Smooth muscle cell (in vitro differentiated cells): Measurements from ENCODE around the gene GUCA1C. TPM values are rescaled to one million over a fixed set of nuclear protein-coding genes. Genes with fewer than 3 reads are reported as not detected.
A peak's percentile ranks its signal among the peaks of the same experiment; 100 is the strongest.

ENCODE experiments used
- DNase-seq: peaks from one replicate; lab custom pipeline; 2025; ENCODE audit not compliant: unreplicated experiment; lab: John Stamatoyannopoulos, UW
- H2AFZ ChIP-seq: fragments of 200-600 bp; sonication (generic); 2 replicates; pipeline ENCODE4 v1.6.0; 2016; ENCODE audit warnings: antibody characterized with exemption, low read depth, mild to moderate bottlenecking
- H3F3A ChIP-seq: fragments of 200-600 bp; sonication (generic); 2 replicates; pipeline ENCODE4 v1.6.0; 2017; ENCODE audit warnings: antibody characterized with exemption, low read depth
- H3K27ac ChIP-seq: fragments of 200-600 bp; sonication (generic); 2 replicates; pipeline ENCODE4 v1.5.1; 2016; ENCODE audit warnings: low read depth, mild to moderate bottlenecking
- H3K27me3 ChIP-seq: fragments of 200-600 bp; sonication (generic); 2 replicates; pipeline ENCODE4 v1.6.1; 2016; ENCODE audit warnings: low read depth, mild to moderate bottlenecking
- H3K36me3 ChIP-seq: fragments of 200-600 bp; sonication (generic); 2 replicates; pipeline ENCODE4 v1.5.1; 2016; ENCODE audit warnings: low read depth
- H3K4me1 ChIP-seq: fragments of 200-600 bp; sonication (generic); 2 replicates; pipeline ENCODE4 v1.5.1; 2016; ENCODE audit warnings: low read depth
- H3K4me2 ChIP-seq: fragments of 200-600 bp; sonication (generic); 2 replicates; pipeline ENCODE4 v1.6.0; 2016; ENCODE audit warnings: mild to moderate bottlenecking
- H3K4me3 ChIP-seq: fragments of 200-600 bp; sonication (generic); 2 replicates; pipeline ENCODE4 v1.5.1; 2016; ENCODE audit warnings: mild to moderate bottlenecking
- H3K79me2 ChIP-seq: fragments of 200-600 bp; sonication (generic); 2 replicates; pipeline ENCODE4 v1.6.0; 2016; ENCODE audit warnings: low read depth, mild to moderate bottlenecking
- H3K9ac ChIP-seq: fragments of 200-600 bp; sonication (generic); 2 replicates; pipeline ENCODE4 v1.6.0; 2016; ENCODE audit warnings: low read depth
- H3K9me3 ChIP-seq: fragments of 200-600 bp; sonication (generic); replicated peaks from 2 replicates; pipeline ENCODE4 v1.5.1; 2016; ENCODE audit warnings: low read depth
- H4K20me1 ChIP-seq: fragments of 200-600 bp; sonication (generic); 2 replicates; pipeline ENCODE4 v1.6.0; 2016; ENCODE audit warnings: low read depth
- CTCF ChIP-seq: fragments of 200-600 bp; sonication (generic); IDR thresholded peaks from 2 replicates; pipeline ENCODE4 v1.5.1; 2017; ENCODE audit warnings: borderline replicate concordance, mild to moderate bottlenecking, antibody characterized with exemption; ENCODE audit not compliant: insufficient read depth, poor library complexity, severe bottlenecking
- WGBS: methylation state at CpG from one replicate; pipeline ENCODE4 v1.1.7; 2016; ENCODE audit warnings: low lambda C conversion rate; 5-methylcytosine and 5-hydroxymethylcytosine counted together
- polyA plus RNA-seq: library from polyadenylated mRNA; unstranded; fragments of >200 nt; fragmentation: Nextera tagmentation; extraction: Ambion mirVana; gene quantifications from 2 replicates; pipeline ENCODE4 v1.2.1, GENCODE V29; 2016
- total RNA-seq: library from RNA; depleted of rRNA; stranded (reverse); fragments of >200 nt; gene quantifications from 2 replicates; pipeline ENCODE4 v1.2.3, GENCODE V29; 2014

Gene GUCA1C
- total and polyA plus RNA-seq, 2 experiments from 2014 or later = not detected

- H3K27ac ChIP-seq = no peak overlapping the region
- no peaks in the 10 kb centered on the region for H3K36me3 ChIP-seq
- no peaks in the 10 kb centered on the region for H3K4me1 ChIP-seq
- H3K79me2 ChIP-seq = no peaks in the 10 kb centered on the region
- DNase-seq = no peak
- no peaks in the 10 kb centered on the region for H3K9me3 ChIP-seq
- H2AFZ ChIP-seq = no peak overlapping the region
- no peak overlapping the region for H3K4me2 ChIP-seq
- H3K27me3 ChIP-seq = no peaks in the 10 kb centered on the region
- H3F3A ChIP-seq = no peaks in the 10 kb centered on the region
- no peak overlapping the region for H3K9ac ChIP-seq
- WGBS = 91% methylated on average over 3 of the region's 3 CpGs
- H3K4me3 ChIP-seq = no peak overlapping the region
- H4K20me1 ChIP-seq = no peaks in the 10 kb centered on the region
- TF ChIP-seq CTCF = no peak
Measured at GRCh38 chr3:108918866-108919265, 34.8 kb downstream of the GUCA1C start.

GRCh38 chr3:108914774-108915641 is 38.7 kb downstream of the GUCA1C start:
- H2AFZ ChIP-seq = no peak overlapping the region
- H3F3A ChIP-seq = no peaks in the 10 kb centered on the region
- WGBS = 36% methylated on average over 6 of the region's 6 CpGs
- no peak for DNase-seq
- H3K9me3 ChIP-seq = no peaks in the 10 kb centered on the region
- H3K9ac ChIP-seq = no peak overlapping the region
- H3K27ac ChIP-seq = no peak overlapping the region
- H4K20me1 ChIP-seq = no peaks in the 10 kb centered on the region
- H3K4me3 ChIP-seq = no peak overlapping the region
- H3K4me2 ChIP-seq = no peak overlapping the region
- H3K79me2 ChIP-seq = no peaks in the 10 kb centered on the region
- no peaks in the 10 kb centered on the region for H3K36me3 ChIP-seq
- no peaks in the 10 kb centered on the region for H3K27me3 ChIP-seq
- no peaks in the 10 kb centered on the region for H3K4me1 ChIP-seq
- TF ChIP-seq CTCF = peak; percentile 83

GRCh38 chr3:108909799-108910198 is 43.9 kb downstream of the GUCA1C start:
- Histone ChIP-seq H4K20me1 (no peaks in the 10 kb centered on the region), H3K36me3 (no peaks in the 10 kb centered on the region), H3F3A (no peaks in the 10 kb centered on the region), H3K4me1 (no peaks in the 10 kb centered on the region), H3K4me3 (no peak overlapping the region), H3K27ac (no peak overlapping the region), H3K4me2 (no peak overlapping the region), H3K9ac (no peak overlapping the region), H3K79me2 (no peaks in the 10 kb centered on the region), H2AFZ (no peak overlapping the region), H3K27me3 (peaks cover 5% of the 10 kb centered on the region), H3K9me3 (no peaks in the 10 kb centered on the region)
- 80% methylated on average over 5 of the region's 5 CpGs for WGBS
- TF ChIP-seq CTCF = no peak
- no peak for DNase-seq

GRCh38 chr3:108907194-108907593 is 46.5 kb downstream of the GUCA1C start:
- Histone ChIP-seq H2AFZ (no peak overlapping the region), H3K27ac (no peak overlapping the region), H3K79me2 (no peaks in the 10 kb centered on the region), H3K4me1 (no peaks in the 10 kb centered on the region), H3K4me2 (no peak overlapping the region), H3K36me3 (no peaks in the 10 kb centered on the region), H3K9ac (no peak overlapping the region), H3K4me3 (no peak overlapping the region), H3K27me3 (peaks cover 5% of the 10 kb centered on the region), H3K9me3 (no peaks in the 10 kb centered on the region), H4K20me1 (no peaks in the 10 kb centered on the region), H3F3A (no peaks in the 10 kb centered on the region)
- WGBS = 83% methylated on average over 1 of the region's 1 CpG
- no peak for DNase-seq
- TF ChIP-seq CTCF = no peak
